ENCODE results near the gene LRCOL1.

GRCh38 chr12:132600048-132601032 is 10.0 kb downstream of the LRCOL1 start:
- TF ChIP-seq CTCF (IDR thresholded peaks at IDR 0.05 in 8 of 11, conservative IDR thresholded peaks at IDR 0.05 in 3 of 11) (peak in 10 of 11 experiments; percentile 18 to 78 (median 59)), POLR2A (IDR thresholded peaks at IDR 0.05) (no peak)

All from spleen (tissue), 7 donors.